Parathyroid adenoma (tissue), 2 donors: ENCODE results near the gene ARID3C.
A peak's percentile ranks its signal among the peaks of the same experiment; 100 is the strongest.

Experiments
- H2AFZ ChIP-seq: fragments of 300-600 bp; sonication (generic); one replicate; pipeline ENCODE4 v1.7.0; 2017; ENCODE audit warnings: antibody characterized with exemption, mild to moderate bottlenecking
- H3K27ac ChIP-seq: fragments of 300-600 bp; sonication (generic); one replicate; pipeline ENCODE4 v1.7.0; 2017
- H3K27me3 ChIP-seq: fragments of 300-600 bp; sonication (generic); one replicate; pipeline ENCODE4 v1.7.0; 2017; ENCODE audit warnings: low read length; ENCODE audit not compliant: control insufficient read depth, insufficient read depth
- H3K36me3 ChIP-seq: fragments of 300-600 bp; sonication (generic); one replicate; pipeline ENCODE4 v1.7.0; 2017; ENCODE audit warnings: low read length; ENCODE audit not compliant: control insufficient read depth, insufficient read depth
- H3K4me1 ChIP-seq: fragments of 300-600 bp; sonication (generic); one replicate; pipeline ENCODE4 v1.7.0; 2017; ENCODE audit warnings: control low read depth
- H3K4me2 ChIP-seq: fragments of 300-600 bp; sonication (generic); one replicate; pipeline ENCODE4 v1.7.0; 2017; ENCODE audit warnings: low read length
- H3K4me3 ChIP-seq: fragments of 300-600 bp; sonication (generic); one replicate; pipeline ENCODE4 v1.7.0; 2017; ENCODE audit warnings: low read depth, low read length
- H3K79me2 ChIP-seq: fragments of 300-600 bp; sonication (generic); one replicate; pipeline ENCODE4 v1.7.0; 2017; ENCODE audit warnings: control low read depth
- H3K9ac ChIP-seq: fragments of 300-600 bp; sonication (generic); one replicate; pipeline ENCODE4 v1.7.0; 2017; ENCODE audit warnings: mild to moderate bottlenecking
- H3K9me3 ChIP-seq: fragments of 300-600 bp; sonication (generic); one replicate; pipeline ENCODE4 v1.7.0; 2017; ENCODE audit warnings: low read length; ENCODE audit not compliant: control insufficient read depth
- TF ChIP-seq, protein P1 (sequence below): fragments of 300-600 bp; sonication (generic); IDR thresholded peaks from one replicate; pipeline ENCODE4 v1.7.0; 2017; ENCODE audit warnings: antibody characterized with exemption, mild to moderate bottlenecking
- donor health status: primary hyperparathyroidism.

ARID3C gene

DNA sequence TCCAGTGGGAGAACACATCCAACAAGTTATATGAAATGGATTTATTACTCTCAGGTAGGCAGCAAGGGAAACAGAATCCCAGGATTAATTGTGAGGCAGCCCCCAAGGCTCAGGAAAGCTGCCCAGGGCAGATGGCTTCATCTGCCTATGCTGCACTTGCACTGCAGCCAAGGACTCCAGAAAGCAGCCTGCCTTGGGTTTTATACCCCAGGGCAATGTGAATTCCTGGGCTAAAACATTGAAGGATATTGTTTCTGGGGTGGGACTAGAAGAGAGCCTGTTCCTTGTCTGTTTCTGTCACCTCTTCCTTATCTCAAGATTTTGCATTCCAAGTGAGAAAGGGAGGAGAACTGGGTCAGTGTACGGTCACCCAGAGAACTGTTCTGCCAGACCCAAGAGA is 42.4 kb upstream of the ARID3C start:
- Histone ChIP-seq H3K4me1 (no peaks in the 10 kb centered on the region), H3K79me2 (no peaks in the 10 kb centered on the region), H3K27me3 (no peaks in the 10 kb centered on the region), H3K36me3 (no peaks in the 10 kb centered on the region), H3K27ac (no peak overlapping the region), H2AFZ (no peak overlapping the region), H3K9me3 (no peaks in the 10 kb centered on the region), H3K9ac (no peak overlapping the region), H3K4me3 (no peak overlapping the region), H3K4me2 (no peak overlapping the region)
- TF ChIP-seq, protein P1, sequence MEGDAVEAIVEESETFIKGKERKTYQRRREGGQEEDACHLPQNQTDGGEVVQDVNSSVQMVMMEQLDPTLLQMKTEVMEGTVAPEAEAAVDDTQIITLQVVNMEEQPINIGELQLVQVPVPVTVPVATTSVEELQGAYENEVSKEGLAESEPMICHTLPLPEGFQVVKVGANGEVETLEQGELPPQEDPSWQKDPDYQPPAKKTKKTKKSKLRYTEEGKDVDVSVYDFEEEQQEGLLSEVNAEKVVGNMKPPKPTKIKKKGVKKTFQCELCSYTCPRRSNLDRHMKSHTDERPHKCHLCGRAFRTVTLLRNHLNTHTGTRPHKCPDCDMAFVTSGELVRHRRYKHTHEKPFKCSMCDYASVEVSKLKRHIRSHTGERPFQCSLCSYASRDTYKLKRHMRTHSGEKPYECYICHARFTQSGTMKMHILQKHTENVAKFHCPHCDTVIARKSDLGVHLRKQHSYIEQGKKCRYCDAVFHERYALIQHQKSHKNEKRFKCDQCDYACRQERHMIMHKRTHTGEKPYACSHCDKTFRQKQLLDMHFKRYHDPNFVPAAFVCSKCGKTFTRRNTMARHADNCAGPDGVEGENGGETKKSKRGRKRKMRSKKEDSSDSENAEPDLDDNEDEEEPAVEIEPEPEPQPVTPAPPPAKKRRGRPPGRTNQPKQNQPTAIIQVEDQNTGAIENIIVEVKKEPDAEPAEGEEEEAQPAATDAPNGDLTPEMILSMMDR, result no peak

DNA sequence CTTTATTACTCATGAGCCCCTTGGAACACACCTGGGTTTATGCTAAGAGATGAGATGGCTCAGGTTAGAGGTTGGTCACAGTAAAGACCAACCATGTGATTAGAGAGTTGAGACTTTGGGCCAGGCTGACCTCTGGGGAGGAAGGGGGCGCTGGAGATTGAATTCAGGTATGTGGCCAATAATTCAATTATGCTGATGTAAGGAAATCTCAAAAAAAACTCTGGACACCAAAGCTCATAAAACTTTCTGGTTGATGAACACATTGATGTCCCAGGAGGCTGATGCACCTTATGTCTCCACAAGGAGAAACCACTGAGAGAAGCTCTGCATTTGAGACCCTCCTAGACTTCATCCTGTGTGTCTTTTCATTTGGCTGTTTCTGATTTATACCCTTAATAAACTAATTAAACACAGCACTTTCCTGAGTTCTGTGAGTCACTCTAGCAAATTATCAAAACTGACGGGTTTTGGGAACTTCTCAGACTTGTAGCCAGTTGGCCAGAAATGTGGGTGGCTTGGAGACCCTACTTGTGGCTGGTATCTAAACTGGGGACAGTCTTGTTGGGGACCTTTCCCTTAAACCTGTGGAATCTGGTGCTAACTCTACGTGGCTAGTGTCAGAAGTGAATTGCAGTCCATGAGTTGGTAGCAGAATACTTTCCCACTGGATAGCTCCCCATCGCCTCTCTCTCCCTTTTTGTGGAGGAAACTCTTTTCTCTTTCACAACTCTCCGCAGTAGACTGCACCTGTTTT is 41.1 kb upstream of the ARID3C start:
- H2AFZ ChIP-seq, result no peak overlapping the region
- no peak overlapping the region for H3K9ac ChIP-seq
- H3K4me3 ChIP-seq, result no peak overlapping the region
- H3K4me1 ChIP-seq, result no peaks in the 10 kb centered on the region
- H3K27ac ChIP-seq, result no peak overlapping the region
- TF ChIP-seq, protein P1, result no peak
- H3K79me2 ChIP-seq, result no peaks in the 10 kb centered on the region
- no peaks in the 10 kb centered on the region for H3K36me3 ChIP-seq
- no peak overlapping the region for H3K4me2 ChIP-seq
- no peaks in the 10 kb centered on the region for H3K27me3 ChIP-seq
- no peaks in the 10 kb centered on the region for H3K9me3 ChIP-seq

DNA sequence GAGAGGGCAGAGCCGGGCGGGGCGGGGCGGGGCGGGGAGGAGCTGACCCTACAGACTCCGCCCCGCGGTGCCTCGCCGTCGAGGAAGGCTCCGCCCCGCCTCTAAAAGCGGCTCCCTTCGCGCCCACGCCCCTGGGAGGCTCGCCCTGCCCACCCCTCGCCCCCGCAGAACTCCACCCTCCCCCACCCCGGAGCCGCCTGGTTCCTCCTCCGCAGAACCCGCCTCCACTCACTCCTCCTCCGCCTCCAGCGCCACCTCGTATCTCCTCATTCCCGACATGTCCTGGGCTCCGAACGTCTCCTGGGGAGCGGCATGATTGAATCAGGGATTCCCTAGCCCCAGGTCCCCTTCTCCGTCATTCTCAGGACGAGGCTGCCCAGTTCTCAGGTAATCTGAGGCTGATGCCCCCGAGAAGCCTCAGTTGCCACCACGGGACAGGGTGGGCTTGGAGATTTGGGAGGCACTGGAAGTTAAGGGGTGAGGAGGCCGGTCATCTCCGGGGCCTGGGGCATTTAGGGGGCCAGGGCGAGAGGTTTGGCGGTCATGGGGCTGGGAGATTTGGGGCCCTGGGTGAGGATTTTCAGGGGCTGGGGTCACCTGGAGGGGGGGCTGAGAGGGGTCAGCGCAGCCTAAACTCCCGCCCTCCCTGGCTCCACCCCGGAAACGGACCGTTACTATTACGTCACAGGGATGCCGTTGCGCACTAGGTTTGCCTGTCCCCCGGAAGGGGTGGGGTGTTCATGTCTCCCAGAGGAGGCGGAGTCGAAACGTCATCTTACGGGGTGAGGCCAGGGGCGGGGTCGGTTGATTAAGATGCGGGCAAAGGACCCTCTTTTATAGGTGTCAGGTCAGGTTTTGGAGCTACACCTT is 36.8 kb upstream of the ARID3C start:
- H3K4me3 ChIP-seq, result peak overlapping the region; percentile 73
- peak overlapping the region; percentile 84 for H3K4me2 ChIP-seq
- H3K4me1 ChIP-seq, result no peaks in the 10 kb centered on the region
- H3K27me3 ChIP-seq, result no peaks in the 10 kb centered on the region
- H3K9me3 ChIP-seq, result no peaks in the 10 kb centered on the region
- no peaks in the 10 kb centered on the region for H3K36me3 ChIP-seq
- peak overlapping the region; percentile 100 for H3K27ac ChIP-seq
- H3K79me2 ChIP-seq, result no peaks in the 10 kb centered on the region
- TF ChIP-seq, protein P1, result no peak
- H3K9ac ChIP-seq, result peak overlapping the region; percentile 94
- H2AFZ ChIP-seq, result peak overlapping the region; percentile 97

DNA sequence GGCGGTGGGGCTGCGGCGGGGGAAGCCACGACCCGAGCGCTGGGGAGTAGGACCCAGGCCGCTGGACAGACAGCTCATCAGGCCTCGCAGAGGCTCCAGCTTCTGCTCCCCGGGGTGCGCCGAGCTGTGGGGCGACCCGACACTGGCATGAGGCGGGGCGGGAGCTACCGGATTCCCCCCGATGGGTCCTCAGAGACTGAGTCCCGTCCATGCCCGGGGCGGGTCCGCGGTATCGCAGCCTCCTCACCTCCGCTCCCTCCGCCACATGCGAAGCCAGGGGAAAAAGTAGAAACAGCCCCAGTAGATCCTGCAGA is 36.2 kb upstream of the ARID3C start:
- H3K4me2 ChIP-seq, result peak overlapping the region; percentile 43
- no peak overlapping the region for H3K9ac ChIP-seq
- TF ChIP-seq, protein P1, result no peak
- no peaks in the 10 kb centered on the region for H3K9me3 ChIP-seq
- peak overlapping the region; percentile 25 for H3K4me3 ChIP-seq
- peak overlapping the region; percentile 75 for H3K27ac ChIP-seq
- no peaks in the 10 kb centered on the region for H3K4me1 ChIP-seq
- peak overlapping the region; percentile 65 for H2AFZ ChIP-seq
- H3K79me2 ChIP-seq, result no peaks in the 10 kb centered on the region
- no peaks in the 10 kb centered on the region for H3K27me3 ChIP-seq
- H3K36me3 ChIP-seq, result no peaks in the 10 kb centered on the region
